Endothelial cell of coronary artery (primary cell): ENCODE results near the gene DCT. TPM values are rescaled to one million over a fixed set of nuclear protein-coding genes. Genes with fewer than 3 reads are reported as not detected.

Source experiments
- total RNA-seq: library from RNA; depleted of rRNA; stranded (reverse); fragments of >200 nt; gene quantifications from 2 replicates; pipeline ENCODE4 v1.2.3, GENCODE V29; 2014

Gene DCT
- not detected in 2 replicates for total RNA-seq

DNA sequence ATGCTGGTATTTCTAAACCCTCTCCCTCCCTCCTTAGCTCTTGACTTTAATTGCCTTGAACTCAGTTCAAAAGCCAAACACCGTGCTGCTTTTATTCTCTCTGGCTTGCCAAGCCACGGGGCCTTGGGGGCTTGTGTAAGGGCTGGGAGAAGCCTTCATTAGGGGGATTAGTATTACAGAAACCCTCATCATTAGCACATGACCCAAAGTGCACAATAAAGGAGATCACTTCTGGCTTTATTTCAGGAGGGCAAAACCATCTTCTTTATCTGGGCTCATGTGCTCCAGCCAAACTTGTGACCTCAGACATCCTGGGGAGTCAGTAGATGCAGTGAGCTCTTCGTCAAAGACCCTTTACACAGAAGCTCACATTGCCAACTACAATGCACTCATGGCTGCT lies at the start of gene DCT:
Gene DCT, minus strand, starts transcription at position 67 of the 400 bp plus-strand sequence. CDS start 427 bp downstream, outside the sequence.

Other genes starting within 250 kb of the DCT start
- 9.9 and 11.3 TPM in 2 replicates for gene TGDS, start 116.5 kb upstream of the DCT start, total RNA-seq
- gene GPR180, start 122.2 kb upstream of the DCT start, total RNA-seq = 8.8 and 11.9 TPM in 2 replicates
- not detected in 2 replicates for gene SOX21, start 232.9 kb upstream of the DCT start, total RNA-seq